Pancreas (tissue), 10 donors: ENCODE measurements around the gene LRIG1. TPM values are rescaled to one million over a fixed set of nuclear protein-coding genes. Genes with fewer than 3 reads are reported as not detected.

Source experiments
- ATAC-seq, 4 donors: fragments of 200-7000 bp; cut with Tn5 transposase; one replicate each; pipeline versions ENCODE4 v1.8.0 to v1.9.1; 2020; ENCODE audit warnings: mild to moderate bottlenecking in 4 of 4, moderate library complexity in 4 of 4
- DNase-seq, 6 donors: peaks; one replicate each; pipeline ENCODE4 v3.0.0-alpha.2; 2020
- FAIRE-seq: peaks from 2 replicates; lab custom pipeline; 2012; peaks lifted over from hg19 to GRCh38; lab: Jason Lieb, UNC
- H3K27ac ChIP-seq, 4 donors: fragments of 200-600 bp; sonication (generic); 1 replicate in 3 of 4; 2 replicates in 1 of 4; pipeline versions ENCODE4 v1.5.0 to v1.8.0; 2020
- H3K27me3 ChIP-seq, 4 donors: fragments of 200-600 bp; one replicate each; pipeline ENCODE4 v1.8.0; 2021
- H3K36me3 ChIP-seq, 3 donors: fragments of 200-600 bp; sonication (generic) in 1 of 3; one replicate each; pipeline versions ENCODE4 v1.5.0 to v1.8.0; 2020 to 2021
- H3K4me1 ChIP-seq, 3 donors: fragments of 200-600 bp; one replicate each; pipeline ENCODE4 v1.8.0; 2021
- H3K4me3 ChIP-seq, 4 donors: fragments of 200-600 bp; sonication (generic) in 2 of 4; one replicate each; pipeline versions ENCODE4 v1.5.0 to v1.8.0; 2020 to 2021
- H3K9me3 ChIP-seq, 4 donors: fragments of 200-600 bp; one replicate each; pipeline ENCODE4 v1.8.0; 2021
- CTCF ChIP-seq, 4 donors: fragments of 200-600 bp; sonication (generic) in 3 of 4; IDR thresholded peaks; one replicate each; pipeline versions ENCODE4 v1.5.0 to v1.8.0; 2021; ENCODE audit warnings: antibody characterized with exemption in 4 of 4
- WGBS, 2 donors: extraction: QIAGEN DNeasy Blood & Tissue Kit; methylation state at CpG; one replicate each; pipeline ENCODE4 v1.1.7; 2013; 5-methylcytosine and 5-hydroxymethylcytosine counted together
- intact Hi-C, 3 donors: fragments of 100-400 bp; cut with DNase I; formaldehyde crosslinking; loops; one replicate each; pipeline versions ENCODE4 v1.11.1 to v1.14.2; 2022
- polyA plus RNA-seq, 2 donors: library from polyadenylated mRNA; stranded (reverse); fragments of 200-250 nt; gene quantifications; one replicate each; pipeline ENCODE4 v1.2.3, GENCODE V29; 2013
- total RNA-seq, 6 donors: library from RNA; stranded (reverse); fragmentation: NEBNext Ultra II Directional in 4 of 6; extraction: Animal tissue kit (Norgen Biotek cat#: 25700) in 4 of 6; gene quantifications; one replicate each; pipeline versions ENCODE4 v1.2.1 to v1.2.4, GENCODE V29; 2021 to 2023
- donor health status: healthy with polysubstance abuse.
- donor health status: DM: no; HTN: no; CAD: no; lungs with moderate emphysema.
- donor health status: DM: no; HTN: no; CAD: no.
- donor health status: control.
- donor health status: control.
- donor health status: Bipolar disorder and iron deficiency.
- donor health status: DM: yes; HTN: yes; CAD: no.
- donor health status: DM: no; HTN: no; CAD: no.
- donor health status: DM: no; HTN: no; CAD: no.
- donor health status: DM: yes; HTN: yes; CAD: no.

Gene LRIG1
- total and polyA plus RNA-seq, 8 donors: 32.7 to 104 (median 68.0) TPM

GRCh38 chr3:66489581-66489980, 11.2 kb downstream of the LRIG1 start:
- peak overlapping the region in 2 of 4 donors; percentile 64 to 99 for H3K27ac ChIP-seq
- FAIRE-seq (no peak), ATAC-seq (no peak), DNase-seq (no peak)
- H3K27me3 ChIP-seq: no peaks in the 10 kb centered on the region
- intact Hi-C loops: no loop called here
- H3K4me3 ChIP-seq: no peak overlapping the region
- no peaks in the 10 kb centered on the region for H3K9me3 ChIP-seq
- peaks cover 59 to 79% (median 66%) of the 10 kb centered on the region in 3 donors for H3K4me1 ChIP-seq
- WGBS, 2 donors: 46 to 52% methylated on average over 4 of the region's 4 CpGs
- no peaks in the 10 kb centered on the region for H3K36me3 ChIP-seq
- no peak for TF ChIP-seq CTCF (IDR thresholded peaks at IDR 0.05)

GRCh38 chr3:66489115-66489514, 11.7 kb downstream of the LRIG1 start:
- FAIRE-seq (no peak), DNase-seq (no peak), ATAC-seq (no peak)
- intact Hi-C loops: no loop called here
- no peak for TF ChIP-seq CTCF (IDR thresholded peaks at IDR 0.05)
- no peaks in the 10 kb centered on the region for H3K36me3 ChIP-seq
- peak overlapping the region in 1 of 4 donors; percentile 99 for H3K27ac ChIP-seq
- no peaks in the 10 kb centered on the region for H3K9me3 ChIP-seq
- H3K4me3 ChIP-seq: no peak overlapping the region
- H3K27me3 ChIP-seq: no peaks in the 10 kb centered on the region
- peaks cover 57 to 79% (median 66%) of the 10 kb centered on the region in 3 donors for H3K4me1 ChIP-seq
- 87 to 88% methylated on average over 2 of the region's 2 CpGs for WGBS, 2 donors

- ATAC-seq (no peak), DNase-seq (no peak), FAIRE-seq (no peak)
- Histone ChIP-seq H3K27ac (no peak overlapping the region), H3K4me1 (peaks cover 62 to 81% (median 68%) of the 10 kb centered on the region in 3 donors), H3K4me3 (no peak overlapping the region), H3K27me3 (no peaks in the 10 kb centered on the region), H3K9me3 (no peaks in the 10 kb centered on the region), H3K36me3 (no peaks in the 10 kb centered on the region)
- 69 to 72% methylated on average over 4 of the region's 4 CpGs for WGBS, 2 donors
- no peak for TF ChIP-seq CTCF (IDR thresholded peaks at IDR 0.05)
- intact Hi-C loops: no loop called here
These were observed 12.3 kb downstream of the LRIG1 start for GRCh38 chr3:66488492-66488891.

GRCh38 chr3:66487465-66487864, 13.4 kb downstream of the LRIG1 start:
- no peak for TF ChIP-seq CTCF (IDR thresholded peaks at IDR 0.05)
- H3K27ac ChIP-seq: peak overlapping the region in 2 of 4 donors; percentile 53 to 82
- DNase-seq: no peak
- 29 to 45% methylated on average over 5 of the region's 5 CpGs for WGBS, 2 donors
- H3K36me3 ChIP-seq: no peaks in the 10 kb centered on the region
- H3K9me3 ChIP-seq: no peaks in the 10 kb centered on the region
- H3K27me3 ChIP-seq: no peaks in the 10 kb centered on the region
- no peak overlapping the region for H3K4me3 ChIP-seq
- no peak for ATAC-seq
- no peak for FAIRE-seq
- intact Hi-C loops: no loop called here
- peaks cover 64 to 82% (median 68%) of the 10 kb centered on the region in 3 donors for H3K4me1 ChIP-seq

GRCh38 chr3:66486646-66487045, 14.2 kb downstream of the LRIG1 start:
- FAIRE-seq: peak; percentile 59
- no peak for DNase-seq
- H3K27ac ChIP-seq: peak overlapping the region in 3 of 4 donors; percentile 34 to 82 (median 53)
- no peak for TF ChIP-seq CTCF (IDR thresholded peaks at IDR 0.05)
- intact Hi-C loops: no loop called here
- ATAC-seq: peak in 2 of 4 donors; percentile 4 to 9
- H3K27me3 ChIP-seq: no peaks in the 10 kb centered on the region
- H3K4me3 ChIP-seq: no peak overlapping the region
- 39 to 41% methylated on average over 5 of the region's 5 CpGs for WGBS, 2 donors
- no peaks in the 10 kb centered on the region for H3K9me3 ChIP-seq
- H3K36me3 ChIP-seq: no peaks in the 10 kb centered on the region
- peaks cover 64 to 82% (median 68%) of the 10 kb centered on the region in 3 donors for H3K4me1 ChIP-seq
